ENCODE measurements around the gene CDYL.

DNA sequence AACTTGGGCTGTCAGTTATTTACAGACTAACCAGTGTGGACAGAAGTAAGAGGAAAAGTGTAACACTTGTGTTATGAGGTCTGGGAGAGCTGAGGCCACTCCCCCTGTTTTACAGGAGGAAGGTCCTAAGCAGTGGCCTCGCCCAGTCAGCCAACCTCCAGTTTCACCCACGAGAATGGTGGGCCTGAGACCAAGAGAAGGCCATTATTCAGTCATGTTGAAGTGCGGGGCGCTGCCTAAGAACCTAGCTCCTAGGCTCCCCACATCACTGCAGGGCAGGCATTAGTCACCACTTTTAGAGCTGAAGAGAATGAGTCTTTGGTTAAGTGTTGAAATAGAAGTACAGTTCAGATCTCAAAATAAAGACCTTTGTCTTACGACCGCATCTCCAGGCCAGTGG, 27.9 kb downstream of the CDYL start:
- no peak for TF ChIP-seq CTCF (conservative IDR thresholded peaks at IDR 0.05)
- TF ChIP-seq EZH2 (IDR thresholded peaks at IDR 0.05; ENCODE audit: low read depth), result no peak

Measured in PC-9 (cell line).